ENCODE measurements around the gene SMYD3.
"Not testable (repeated sequence)": the region's sequence is repeated elsewhere in the genome, so short reads cannot be mapped to it uniquely, and the experiment has no call there.

Gene SMYD3

GRCh38 chr1:246413430-246413829, 93.6 kb downstream of the SMYD3 start:
- no peak for DNase-seq

- DNase-seq, result no peak
These were observed 103.0 kb downstream of the SMYD3 start for GRCh38 chr1:246404078-246404477.

- DNase-seq, result no peak
These were observed 108.8 kb downstream of the SMYD3 start for GRCh38 chr1:246398126-246398813.

GRCh38 chr1:246397046-246397445, 110.0 kb downstream of the SMYD3 start:
- DNase-seq, result no peak

- DNase-seq, result no peak
These were observed 110.8 kb downstream of the SMYD3 start for GRCh38 chr1:246396322-246396721.

GRCh38 chr1:246394121-246394520, 113.0 kb downstream of the SMYD3 start:
- no peak for DNase-seq

- DNase-seq, result no peak
These were observed 116.2 kb downstream of the SMYD3 start for GRCh38 chr1:246390855-246391254.

- DNase-seq, result no peak
These were observed 122.5 kb downstream of the SMYD3 start for GRCh38 chr1:246384616-246385015.

GRCh38 chr1:246383791-246384190, 123.3 kb downstream of the SMYD3 start:
- no peak for DNase-seq

- no peak for DNase-seq
These were observed 123.9 kb downstream of the SMYD3 start for GRCh38 chr1:246383239-246383589.

GRCh38 chr1:246382589-246383238, 124.4 kb downstream of the SMYD3 start:
- no peak for DNase-seq

GRCh38 chr1:246381452-246381851, 125.6 kb downstream of the SMYD3 start:
- no peak for DNase-seq

GRCh38 chr1:246377625-246378153, 129.4 kb downstream of the SMYD3 start:
- DNase-seq, result no peak

GRCh38 chr1:246373828-246374569, 133.1 kb downstream of the SMYD3 start:
- DNase-seq, result no peak

- no peak for DNase-seq
These were observed 134.5 kb downstream of the SMYD3 start for GRCh38 chr1:246372559-246372958.

GRCh38 chr1:246367041-246367440, 140.0 kb downstream of the SMYD3 start:
- no peak for DNase-seq

- no peak for DNase-seq
These were observed 141.4 kb downstream of the SMYD3 start for GRCh38 chr1:246365708-246366107.

GRCh38 chr1:246364415-246364941, 142.6 kb downstream of the SMYD3 start:
- DNase-seq, result no peak

- DNase-seq, result not testable (repeated sequence)
These were observed 150.0 kb downstream of the SMYD3 start for GRCh38 chr1:246357014-246357598.

- DNase-seq, result no peak
These were observed 151.5 kb downstream of the SMYD3 start for GRCh38 chr1:246355411-246356230.

GRCh38 chr1:246351721-246352120, 155.4 kb downstream of the SMYD3 start:
- DNase-seq, result no peak

- DNase-seq, result no peak
These were observed 156.3 kb downstream of the SMYD3 start for GRCh38 chr1:246350745-246351144.

Data from activated CD8-positive, alpha-beta memory T cell treated with anti-CD3 and anti-CD28 coated beads, Interleukin-2, amount 50 U/mL, for 4 hours (primary cell).